Hematopoietic multipotent progenitor cell treated with erythropoietin and hydrocortisone succinate and interleukin-3 and kit ligand, for 17 days (in vitro differentiated cells): ENCODE measurements around the gene DCUN1D1.

Experiments
- DNase-seq: peaks from one replicate; pipeline ENCODE4 v3.0.0-alpha.2; 2015; ENCODE audit warnings: low spot score

DCUN1D1 gene

GRCh38 chr3:182935803-182936202 lies 44.5 kb downstream of the DCUN1D1 start:
- DNase-seq: no peak

DNA sequence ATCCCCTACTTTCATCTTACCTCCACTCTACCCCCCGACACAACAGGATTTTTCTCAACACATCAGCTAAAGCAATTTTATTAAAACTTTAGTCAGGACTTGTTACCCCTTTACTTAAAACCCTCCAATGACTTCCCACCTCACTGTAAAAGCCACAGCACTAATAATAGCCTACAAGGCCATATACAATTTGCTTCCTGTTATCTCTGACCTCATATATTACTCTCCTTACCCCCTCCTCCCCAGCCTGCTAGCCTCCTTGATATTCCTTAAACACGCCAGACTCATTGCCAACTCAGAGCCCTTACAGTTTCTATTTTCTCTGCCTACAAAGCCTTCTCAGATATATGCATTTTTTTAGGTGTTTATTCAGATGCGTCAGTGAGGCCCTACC lies 54.4 kb downstream of the DCUN1D1 start:
- DNase-seq: no peak

DNA sequence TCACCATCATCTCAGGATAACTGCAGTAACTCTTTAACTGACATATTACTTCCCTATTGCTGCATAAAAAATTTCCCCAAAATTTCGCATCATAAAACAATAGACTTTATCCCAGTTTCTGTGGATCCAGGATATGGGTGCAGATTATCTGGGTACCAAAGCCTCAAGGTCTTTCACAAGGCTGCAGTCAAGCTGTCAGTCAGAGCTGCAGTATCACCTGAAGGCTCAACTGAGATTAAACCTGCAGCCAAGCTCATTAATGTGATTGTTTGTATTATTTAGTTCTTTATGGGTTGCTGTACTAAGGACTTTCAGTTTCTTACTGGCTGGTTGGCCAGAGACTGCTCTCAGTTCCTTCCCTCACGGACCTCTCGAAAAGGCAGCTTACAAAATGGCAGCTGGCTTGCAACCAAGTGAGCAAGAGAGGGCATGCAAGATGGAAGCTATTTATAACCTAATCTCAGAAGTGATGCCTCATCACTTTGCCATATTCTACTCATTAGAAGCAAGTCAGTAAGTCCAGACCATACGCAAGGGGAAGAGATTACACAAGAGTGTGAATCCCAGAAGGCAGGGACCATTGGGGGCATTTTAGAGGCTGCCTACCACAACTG lies 54.9 kb downstream of the DCUN1D1 start:
- DNase-seq: no peak

GRCh38 chr3:182921665-182922355 lies 58.5 kb downstream of the DCUN1D1 start:
- DNase-seq: peak; percentile 76

GRCh38 chr3:182920515-182921084 lies 59.7 kb downstream of the DCUN1D1 start:
- peak; percentile 94 for DNase-seq

DNA sequence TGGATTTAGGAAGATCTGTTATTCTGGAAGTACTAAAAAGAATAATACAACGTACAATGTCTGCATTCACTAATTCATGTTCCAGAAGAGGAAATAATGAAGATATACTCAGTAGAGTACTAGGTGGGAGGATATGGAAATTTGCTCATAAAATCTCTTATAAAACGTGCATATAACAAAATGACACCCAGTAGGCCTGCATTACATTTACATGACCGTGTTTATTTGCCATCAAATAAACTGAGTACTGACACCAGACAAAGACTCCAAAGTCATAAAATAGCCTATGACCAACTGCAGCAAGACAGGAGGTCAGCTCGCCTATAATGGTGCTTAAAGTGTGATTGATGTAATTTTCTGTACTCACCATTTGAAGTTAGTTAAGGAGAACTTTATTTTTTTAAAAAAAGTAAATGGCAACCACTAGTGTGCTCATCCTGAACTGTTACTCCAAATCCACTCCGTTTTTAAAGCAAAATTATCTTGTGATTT lies 60.4 kb downstream of the DCUN1D1 start:
- DNase-seq: no peak

- DNase-seq: no peak
Observed at GRCh38 chr3:182917134-182917533, 63.2 kb downstream of the DCUN1D1 start.

GRCh38 chr3:182914341-182914740 lies 66.0 kb downstream of the DCUN1D1 start:
- no peak for DNase-seq

DNA sequence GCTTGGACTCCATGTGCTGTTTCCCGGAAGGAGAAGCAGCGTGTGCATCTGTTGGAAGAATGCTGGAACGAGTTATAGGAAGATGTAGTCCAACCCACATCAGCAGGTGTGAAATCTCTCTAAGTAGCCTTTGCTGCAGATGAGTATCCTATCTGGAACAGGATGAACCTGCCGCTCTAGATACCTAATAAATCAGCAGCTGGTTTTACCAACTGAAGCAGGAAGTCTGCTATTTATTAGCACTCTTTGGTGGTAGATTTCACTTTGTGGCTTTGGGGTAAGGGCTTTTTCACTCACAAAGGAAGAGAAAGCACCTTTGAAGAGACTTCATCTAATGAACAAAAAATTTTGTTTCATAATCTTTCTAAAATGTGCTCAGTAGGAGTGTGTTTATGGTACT lies 66.4 kb downstream of the DCUN1D1 start:
- DNase-seq: no peak

DNA sequence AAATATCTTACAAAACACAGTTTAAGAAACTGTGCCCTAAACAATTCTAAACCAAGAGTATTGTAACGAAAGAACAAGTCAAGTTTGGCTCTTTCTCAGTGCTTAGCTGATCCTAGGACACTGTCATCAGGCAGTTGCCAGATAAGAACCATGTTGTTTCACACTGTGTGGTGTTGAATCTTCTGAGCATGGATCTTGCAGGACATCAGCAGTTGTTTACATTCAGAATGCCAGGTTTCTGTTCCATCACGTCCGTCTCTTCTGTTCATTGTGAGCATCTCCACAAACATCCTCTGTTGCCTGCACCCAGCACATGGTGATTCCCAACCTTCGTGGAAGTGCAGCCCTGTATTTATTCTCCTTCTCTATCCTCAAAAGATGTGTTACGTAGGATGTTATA lies 67.9 kb downstream of the DCUN1D1 start:
- no peak for DNase-seq

DNA sequence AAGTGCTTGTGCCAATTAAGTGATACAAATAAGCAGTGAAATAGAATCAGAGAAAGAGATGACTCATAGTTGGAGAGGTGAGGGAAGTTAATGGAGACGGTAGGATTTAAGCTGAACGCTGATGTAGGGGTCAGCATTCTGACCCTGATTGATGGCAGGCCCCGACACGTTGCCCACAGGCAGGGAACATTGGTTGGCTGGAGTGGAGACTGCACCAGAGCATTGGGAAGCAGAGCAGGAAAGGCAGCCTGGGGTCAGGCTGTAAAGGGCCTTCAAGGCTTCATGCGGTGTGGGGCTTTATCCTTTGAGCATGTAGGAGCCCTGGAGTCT lies 68.6 kb downstream of the DCUN1D1 start:
- DNase-seq: no peak

DNA sequence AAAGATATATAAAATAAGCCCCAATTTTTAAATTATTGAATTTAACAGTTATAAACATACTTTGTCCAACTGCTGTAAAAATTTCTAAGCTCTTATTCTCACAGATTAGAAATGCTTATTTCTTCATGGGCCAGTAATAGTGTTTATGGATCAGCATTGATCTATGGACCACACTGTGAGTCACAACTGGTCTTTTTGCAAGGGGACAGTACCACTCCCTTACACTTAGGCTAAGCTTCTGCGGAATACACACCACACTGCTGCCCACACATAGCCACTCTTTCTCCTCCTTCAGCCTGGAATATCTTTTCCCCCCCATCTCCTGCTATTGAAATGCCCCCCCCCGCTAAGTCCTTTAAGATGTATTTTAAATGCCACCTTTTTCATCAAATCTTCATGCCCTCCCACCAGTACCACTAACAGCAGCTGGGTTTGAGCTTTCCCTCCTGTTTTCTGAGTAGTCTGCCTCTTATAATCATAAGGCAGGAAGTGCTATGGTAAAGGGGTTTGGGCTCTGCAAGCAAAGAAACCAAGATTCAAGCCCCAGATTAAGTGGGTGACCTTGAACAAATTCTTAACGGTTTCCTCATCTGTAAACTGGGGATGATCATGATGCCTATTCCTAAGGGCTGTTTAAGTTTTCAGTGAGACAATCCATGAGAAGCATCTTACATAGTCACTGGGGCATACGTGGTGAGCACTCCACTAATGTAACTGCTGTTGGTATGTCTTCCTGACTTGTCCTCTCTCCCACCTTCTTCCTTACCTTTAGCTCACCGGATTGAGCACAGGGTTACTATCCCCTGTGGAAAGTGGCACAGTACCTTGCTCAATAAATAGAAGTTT lies 69.2 kb downstream of the DCUN1D1 start:
- no peak for DNase-seq

GRCh38 chr3:182909318-182910040 lies 70.9 kb downstream of the DCUN1D1 start:
- DNase-seq: peak; percentile 72

- no peak for DNase-seq
Observed at GRCh38 chr3:182908471-182908870, 71.9 kb downstream of the DCUN1D1 start.

DNA sequence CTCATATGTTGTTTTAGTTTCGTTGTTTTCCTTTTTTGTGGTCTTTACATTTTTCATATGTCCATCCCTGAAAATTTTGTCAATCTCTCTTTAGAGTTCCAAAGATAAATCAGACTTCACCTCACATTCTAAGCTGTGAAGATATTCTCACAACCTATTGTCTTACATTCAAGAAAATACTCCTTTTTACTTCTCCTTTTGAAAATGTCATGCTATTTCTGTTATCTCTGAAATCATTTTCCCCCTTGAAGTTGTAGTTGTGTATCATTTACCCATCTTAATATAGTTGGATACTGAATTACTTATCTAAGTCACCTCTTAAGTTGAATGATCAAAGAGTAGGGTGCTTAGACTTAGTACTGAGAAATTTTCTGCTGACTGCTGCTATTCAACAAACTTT lies 74.3 kb downstream of the DCUN1D1 start:
- no peak for DNase-seq

- no peak for DNase-seq
Observed at GRCh38 chr3:182905623-182906022, 74.7 kb downstream of the DCUN1D1 start.

GRCh38 chr3:182904164-182904563 lies 76.2 kb downstream of the DCUN1D1 start:
- no peak for DNase-seq

DNA sequence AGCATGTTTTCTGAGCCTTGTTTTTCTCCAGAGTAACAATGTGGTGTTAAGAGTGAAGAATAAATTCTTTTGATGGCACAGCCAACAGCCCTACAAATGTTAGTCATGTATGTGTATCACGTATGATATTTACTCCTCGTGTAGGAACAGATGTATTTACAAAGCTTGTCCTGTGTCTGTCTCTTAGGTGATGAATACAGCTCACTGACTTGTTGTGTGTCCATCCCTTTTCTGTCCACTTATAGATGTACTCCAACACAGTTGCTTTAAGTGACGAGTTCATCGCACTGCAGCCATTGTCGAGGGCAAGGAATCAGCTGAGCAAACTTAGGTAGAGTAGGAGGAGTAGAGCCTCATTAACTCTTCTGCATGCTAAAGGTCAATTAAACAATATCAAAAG lies 78.1 kb downstream of the DCUN1D1 start:
- no peak for DNase-seq

DNA sequence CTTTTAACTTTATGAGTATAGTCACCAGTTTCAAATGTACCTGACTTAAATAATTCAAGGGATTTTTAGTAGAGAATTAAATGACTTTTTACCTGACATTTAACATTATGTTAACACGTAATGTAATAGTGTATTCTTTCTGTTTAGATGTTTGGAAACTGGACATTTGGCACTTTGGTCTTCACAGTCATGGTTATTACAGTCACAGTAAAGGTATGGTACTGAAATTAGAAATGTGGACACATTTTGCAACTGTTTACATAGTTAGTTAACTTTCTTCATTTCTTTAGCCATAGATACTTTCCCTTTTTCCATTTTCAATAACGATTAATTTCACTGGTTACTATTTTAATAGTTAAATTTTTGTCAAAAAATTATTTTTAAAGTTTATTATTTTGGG lies 83.8 kb downstream of the DCUN1D1 start:
- DNase-seq: no peak

DNA sequence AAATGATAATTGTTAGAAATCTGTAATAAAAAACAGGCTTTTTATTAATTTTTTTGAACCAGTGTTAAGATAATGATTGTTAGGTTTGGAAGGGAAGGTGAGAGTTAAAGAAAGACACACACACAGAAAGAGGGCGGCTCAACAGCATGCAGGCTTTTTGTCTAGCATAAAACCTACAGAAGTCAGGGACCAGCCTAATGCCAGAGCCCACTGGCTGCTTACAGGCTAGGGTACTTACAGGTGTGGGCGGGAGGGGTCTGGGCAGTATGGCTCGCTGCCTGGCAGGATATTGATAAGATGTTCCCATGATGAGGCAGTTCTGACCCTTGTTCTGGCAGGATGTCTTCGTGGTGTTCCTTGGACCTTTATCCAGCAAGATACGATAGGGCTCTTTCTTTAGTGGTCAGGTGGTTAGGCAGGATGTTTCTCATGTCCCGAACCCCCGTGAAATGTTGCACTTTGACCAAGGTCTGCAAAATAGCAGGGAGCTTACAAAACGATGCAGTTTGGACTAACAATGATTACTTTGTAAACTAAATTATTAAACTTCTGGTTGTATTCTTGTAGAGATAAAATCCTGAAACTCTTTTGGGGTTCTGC lies 84.7 kb downstream of the DCUN1D1 start:
- no peak for DNase-seq

DNA sequence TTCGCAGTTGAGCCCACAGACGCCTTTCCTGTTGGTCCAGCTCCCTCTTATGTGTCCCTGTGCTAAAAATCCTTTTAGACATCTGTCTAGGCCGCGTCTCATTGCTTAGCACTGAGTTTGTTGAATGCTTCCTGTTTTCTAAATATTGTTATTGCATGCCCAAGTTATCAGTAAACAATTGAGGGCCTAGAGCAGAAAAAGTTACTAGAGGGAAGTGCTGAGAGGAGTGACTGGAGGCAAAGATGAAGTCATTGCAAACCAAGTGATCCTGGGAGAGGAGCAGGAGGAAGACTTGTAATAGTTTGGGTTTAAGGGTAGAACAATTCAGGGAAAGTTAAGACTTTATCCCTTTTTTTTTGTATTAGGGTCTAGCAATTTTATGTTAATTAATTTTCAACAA lies 88.1 kb downstream of the DCUN1D1 start:
- DNase-seq: no peak

GRCh38 chr3:182891364-182891763 lies 89.0 kb downstream of the DCUN1D1 start:
- DNase-seq: no peak
